Measurements from ENCODE around the gene PRRT1B.

The PRRT1B gene

DNA sequence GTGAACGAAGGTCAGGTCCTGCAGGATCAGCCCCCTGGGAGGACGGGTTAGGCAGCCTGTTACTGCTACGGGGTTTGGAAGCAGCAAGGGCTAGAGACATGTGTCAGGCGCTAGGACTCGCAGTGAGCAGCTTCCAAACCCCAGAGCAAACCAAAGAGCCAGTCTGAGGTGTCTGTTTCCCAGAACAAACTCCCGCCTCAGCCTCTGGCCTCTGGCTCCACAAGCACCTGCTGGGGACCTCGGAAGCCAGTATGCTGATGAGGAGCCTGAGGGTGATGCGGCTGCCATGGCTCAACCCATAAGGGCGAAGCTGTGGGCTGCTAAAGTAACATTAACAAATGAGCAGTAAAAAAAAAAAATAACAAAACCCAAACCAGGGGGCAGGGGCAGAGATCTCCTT lies 35.0 kb downstream of the PRRT1B start:
- DNase-seq: no peak

DNA sequence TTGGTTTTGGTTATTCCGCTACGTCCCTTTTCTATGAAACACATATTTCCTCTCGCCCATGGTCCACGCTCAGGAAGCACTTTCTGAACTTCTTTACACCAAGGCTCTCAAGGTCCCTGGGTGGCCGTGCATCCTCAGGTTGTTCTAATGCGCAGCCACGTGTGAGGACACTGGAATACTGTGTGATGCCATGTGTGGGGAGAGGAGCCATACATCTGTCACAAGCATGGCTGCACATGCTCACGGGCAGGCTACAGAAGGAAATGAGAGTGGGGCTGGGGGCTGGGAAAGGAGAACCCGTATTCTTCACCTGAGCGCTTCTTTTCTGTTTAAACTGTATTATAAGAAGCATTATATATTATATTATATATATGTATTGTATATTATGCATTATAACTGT lies 36.7 kb downstream of the PRRT1B start:
- DNase-seq: no peak

DNA sequence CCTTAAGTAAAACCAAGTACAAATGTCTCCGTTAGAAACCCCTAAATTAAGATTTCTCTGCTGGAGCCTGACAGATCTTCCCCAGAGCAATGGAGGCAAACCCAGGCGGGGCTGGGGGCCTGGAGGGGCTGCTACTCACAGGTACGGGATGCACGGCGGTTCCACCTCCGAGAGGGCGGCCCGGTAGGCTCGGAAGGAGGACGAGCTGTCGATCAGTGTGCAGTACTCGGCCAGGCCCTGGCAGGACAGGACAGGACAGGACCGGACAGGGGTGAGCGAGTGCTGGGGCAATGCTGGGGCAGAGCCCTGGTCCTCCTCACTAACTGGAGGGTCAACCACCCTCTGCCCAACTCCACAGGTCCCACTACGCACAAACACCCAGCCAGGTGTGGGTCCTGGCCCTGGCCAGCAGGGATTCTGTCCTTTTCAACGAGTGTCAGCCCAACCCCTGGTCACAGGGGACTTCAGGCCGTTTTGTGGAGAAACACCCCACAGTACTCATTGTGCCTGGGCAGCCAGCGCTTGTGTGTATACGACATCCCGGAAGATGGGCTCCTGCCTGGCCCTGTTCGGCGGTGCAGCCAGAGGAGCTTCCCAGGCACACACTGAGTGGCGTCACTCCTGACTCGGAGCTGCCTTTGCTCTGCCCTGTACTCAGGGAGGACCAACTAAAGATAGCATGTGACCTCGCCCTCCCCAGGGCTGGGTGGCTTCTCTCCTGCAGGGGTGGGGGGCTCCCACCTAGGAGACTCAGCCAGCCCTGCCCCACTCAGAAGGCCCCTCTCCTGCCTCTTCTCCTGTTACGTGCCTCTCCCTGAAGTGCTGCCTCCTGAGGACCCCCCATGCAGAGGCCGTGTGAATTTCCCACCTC lies 37.4 kb downstream of the PRRT1B start:
- no peak for DNase-seq

DNA sequence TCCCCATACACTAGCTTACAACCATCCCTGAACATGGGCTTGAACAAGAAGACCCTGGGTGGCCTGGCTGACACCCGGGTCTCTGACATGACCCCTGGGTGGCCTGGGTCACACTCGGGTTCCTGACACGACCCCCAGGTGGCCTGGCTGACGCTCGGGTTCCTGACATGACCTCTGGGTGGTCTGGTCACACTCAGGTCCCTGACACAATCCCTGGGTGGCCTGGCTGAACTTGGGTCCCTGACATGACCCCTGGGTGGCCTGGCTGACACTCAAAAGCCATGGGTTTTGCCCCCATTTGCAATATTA lies 38.0 kb downstream of the PRRT1B start:
- DNase-seq: no peak

DNA sequence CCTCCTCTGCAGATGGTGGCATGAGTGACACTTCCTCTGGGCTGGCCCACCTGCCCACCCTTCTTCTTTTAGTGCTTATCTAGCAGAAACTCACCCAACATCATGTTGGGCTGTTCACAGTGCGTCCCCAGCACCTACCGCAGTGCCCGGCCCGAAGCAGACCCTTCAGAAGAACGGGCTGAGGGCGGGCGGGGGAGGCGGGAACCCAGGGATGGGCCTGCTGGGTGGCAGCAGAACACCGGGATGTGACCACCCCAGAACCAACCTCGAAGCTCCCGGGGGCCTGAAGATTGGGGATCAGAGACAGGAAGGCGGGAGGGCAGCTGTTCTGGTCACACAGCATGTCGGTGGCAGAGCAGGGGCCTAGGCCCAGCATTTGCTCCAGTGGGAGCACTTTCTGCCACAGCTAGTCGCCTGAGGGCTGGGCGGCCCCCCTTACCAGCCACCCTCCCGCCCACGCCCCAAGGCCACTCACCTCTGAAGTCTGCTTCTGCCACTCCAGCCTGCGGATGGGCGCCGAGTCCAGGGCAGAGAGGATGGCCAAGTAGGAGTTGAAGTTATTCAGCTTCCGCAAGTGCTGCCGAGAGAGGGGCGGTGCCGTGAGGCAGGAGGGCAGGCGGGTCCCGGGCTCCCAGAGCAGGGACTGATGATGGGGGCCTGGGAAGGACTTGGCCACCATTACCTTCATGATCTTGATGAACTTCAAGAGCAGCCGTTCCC lies 38.7 kb downstream of the PRRT1B start:
- DNase-seq: no peak

DNA sequence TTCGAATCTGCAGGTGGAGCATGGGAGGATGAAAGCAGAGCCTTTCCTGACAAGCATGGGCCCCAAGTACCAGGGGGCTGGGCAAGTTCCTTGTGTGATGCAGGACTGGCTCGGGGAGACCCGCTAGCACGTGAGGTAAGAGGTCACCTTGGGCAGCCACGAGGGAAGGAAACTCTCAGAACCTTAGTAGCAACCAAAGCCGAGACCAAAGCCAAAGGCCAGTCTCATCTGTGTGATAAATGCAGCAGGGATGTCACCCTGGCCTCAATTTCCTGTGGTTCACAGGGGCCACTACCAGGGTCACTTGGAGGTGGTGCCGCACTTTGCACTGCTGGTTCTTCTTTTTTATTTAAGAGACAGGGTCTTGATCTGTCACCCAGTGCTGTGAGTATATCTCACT lies 39.5 kb downstream of the PRRT1B start:
- DNase-seq: peak in 1 of 5 experiments; percentile 21

DNA sequence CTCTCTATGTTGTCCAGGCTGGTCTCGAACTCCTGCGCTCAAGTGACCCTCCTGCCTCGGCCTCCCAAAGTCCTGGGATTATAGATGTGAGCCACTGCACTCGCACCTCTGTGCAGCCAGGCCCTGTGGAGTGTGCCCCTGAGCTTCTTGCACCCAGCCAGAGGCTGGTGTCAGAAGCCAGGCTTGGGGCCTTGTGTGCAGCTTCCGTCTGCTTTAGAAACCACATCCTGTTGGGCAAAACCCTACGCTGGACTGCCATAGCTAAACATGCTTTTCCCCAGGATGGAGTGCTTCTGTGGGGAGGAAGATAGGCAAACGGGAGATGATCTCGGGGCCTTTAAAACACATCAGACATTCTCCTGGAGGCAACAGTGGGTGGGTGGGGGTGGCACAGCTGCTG lies 40.1 kb downstream of the PRRT1B start:
- DNase-seq: peak in 2 of 5 experiments; percentile 56 to 91

DNA sequence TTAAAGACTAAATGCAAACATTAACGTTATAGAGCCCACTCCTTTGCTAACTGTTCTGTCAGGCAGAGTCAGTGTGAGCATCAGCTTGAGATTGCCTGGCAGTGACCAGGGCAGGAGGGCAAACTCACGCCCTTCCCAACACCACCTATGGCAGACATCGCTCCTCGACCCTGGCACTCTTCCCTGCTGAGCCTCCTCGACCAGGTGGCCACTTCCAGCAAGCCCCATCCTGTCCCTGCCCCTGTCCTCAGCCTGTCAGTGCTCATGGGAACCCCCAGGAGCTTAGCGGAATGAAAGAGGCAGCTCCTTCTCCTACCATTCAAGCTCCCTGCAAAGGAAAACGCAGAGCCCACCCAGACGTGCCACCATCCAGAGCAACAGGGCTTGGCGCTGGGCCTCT lies 42.0 kb downstream of the PRRT1B start:
- no peak for DNase-seq

DNA sequence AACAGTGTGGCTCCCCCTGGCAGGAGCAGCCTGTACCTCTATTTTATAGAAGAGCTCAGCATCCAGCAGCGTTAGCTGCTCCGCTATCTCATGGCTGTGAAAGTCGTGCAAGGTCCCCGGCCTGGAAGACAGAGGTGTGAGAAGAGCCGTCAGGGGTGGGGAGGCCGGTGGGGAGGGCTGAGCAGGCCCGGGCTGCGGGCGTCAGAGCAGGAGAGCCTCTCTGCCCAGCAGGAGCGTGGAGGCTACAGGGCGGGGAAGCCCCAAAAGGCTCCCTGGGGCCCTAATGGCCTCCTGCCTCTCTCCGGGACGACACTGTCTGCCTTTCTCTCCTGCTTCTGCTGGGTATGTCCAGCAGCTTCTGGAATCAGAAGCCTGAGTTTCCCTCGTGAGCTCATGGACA lies 42.6 kb downstream of the PRRT1B start:
- DNase-seq: no peak

DNA sequence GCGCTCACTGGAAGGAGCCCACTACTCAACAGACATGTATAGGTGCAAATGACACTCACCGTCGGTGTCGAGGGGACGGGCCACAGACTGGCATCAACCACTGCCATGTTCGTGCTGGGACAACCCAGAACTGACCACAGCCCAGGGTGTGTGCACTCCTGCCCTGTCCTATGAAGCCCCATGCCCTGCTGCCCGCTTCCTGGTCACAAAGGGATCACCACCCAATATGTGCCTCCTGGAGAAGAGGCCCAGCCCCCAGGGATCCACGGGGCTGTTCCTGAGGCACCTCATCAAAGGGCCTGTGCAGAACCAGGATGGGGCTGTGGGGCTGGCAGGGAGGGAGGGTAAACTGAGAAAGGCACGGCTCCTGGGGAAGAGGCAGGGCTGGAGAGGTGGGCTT lies 43.1 kb downstream of the PRRT1B start:
- no peak for DNase-seq

DNA sequence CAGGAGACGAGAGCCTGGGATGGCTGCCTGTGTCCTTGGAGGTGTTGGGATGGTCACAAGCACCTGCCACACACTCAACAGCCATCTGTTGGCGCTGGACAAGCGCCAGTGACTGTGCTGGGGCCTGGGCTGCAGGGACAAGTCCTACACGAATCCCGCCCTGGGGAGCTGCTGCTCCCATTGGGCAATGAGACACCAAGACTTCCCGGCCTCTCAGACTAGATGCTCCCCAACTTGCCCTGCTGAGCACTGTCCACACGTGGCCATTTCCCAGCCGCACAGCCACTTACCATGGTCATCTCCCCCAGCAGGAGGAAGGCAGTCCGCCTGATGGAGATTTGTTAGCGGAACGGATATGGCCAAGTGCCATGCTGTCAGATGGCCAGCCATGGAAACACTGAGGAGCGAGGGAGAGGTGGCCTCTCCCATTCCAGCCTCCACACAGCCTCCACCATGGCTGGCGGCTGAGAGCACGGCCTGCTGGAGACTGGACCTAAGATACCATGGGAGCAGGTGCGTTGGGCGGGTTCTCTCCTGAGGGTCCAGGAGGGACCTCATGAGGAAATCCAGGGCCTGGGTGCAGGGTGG lies 43.9 kb downstream of the PRRT1B start:
- DNase-seq: no peak

DNA sequence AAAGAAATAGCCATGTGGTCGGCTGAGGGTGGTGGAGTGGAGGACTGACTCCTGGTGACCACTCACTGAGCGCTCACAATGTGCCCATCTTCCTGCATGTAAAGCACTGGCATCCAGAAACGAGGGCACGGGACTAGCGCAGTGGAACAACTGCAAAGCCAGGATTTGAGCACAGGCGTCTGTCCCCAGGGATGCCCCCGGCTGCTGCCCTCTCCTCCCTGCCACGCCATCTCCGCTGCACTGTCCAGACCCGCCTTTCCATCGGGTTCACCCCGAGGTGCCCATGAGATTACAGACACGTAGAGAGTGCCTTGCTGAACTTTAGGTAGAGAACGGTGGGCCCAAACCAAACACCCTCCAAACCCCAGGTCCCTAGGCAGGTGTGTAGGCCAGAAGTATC lies 44.7 kb downstream of the PRRT1B start:
- DNase-seq: no peak

DNA sequence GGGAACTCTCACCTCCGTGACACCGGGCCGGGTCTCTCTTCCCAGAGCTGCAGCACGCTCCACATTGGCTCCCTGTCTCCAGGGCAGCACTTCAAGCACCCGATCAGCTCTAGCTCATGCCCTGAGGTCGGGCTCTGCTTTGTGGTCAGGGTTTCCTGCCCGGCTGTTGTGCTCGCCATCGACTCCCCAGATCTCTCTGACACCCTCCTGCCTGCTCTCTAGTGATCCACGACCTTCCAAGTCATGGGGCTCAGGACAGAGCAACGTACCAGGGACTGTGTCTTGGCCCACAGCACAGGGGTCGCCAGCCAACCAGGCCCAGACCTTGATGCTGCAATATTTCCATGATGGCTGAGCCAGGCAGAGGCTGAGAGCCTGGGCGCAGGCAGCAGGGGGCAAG lies 45.1 kb downstream of the PRRT1B start:
- DNase-seq: peak in 2 of 5 experiments; percentile 19 to 81

DNA sequence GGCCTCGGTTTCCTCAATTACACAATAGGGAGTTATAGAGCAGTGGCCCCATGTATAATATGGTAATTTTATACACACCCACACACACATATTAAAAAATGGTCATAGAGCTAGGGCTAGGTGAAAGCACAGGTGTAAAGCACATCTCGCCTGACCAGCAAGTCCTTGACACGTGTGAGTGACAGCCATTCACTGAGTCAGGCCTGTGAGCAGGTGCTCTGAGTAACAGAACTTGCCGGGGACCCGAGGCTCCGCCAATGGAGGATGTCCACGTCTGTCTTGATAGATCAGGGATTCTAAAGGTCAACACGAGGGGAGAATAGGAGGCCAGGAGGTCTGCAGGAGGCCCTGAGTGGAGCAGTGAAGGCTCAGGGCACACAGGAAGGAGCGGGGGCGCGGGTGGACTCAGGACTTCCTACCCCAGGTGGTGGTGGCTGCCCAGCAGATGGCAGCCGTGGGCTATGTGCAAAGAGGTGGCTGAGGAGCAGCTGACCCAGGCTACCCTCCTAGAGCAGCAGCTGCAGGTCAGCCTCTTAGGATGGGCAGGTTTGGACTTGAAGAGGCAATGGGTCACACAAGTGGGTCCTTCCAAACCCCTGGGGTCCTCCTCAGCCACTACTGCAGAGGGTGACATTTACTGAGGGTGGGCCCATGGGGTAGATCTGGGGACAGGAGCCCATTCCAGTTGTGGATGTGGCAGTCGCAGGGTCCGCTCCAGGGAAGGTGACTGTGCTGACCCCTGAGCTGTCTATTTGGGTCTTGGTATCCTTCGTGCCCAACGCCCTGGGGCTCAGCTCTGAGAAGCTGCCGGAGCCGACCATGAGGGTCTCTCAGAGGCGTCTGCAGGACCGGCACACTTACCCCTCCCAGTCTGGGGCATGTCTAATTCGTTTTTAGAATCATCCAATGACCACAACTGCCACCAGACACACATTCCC lies 45.9 kb downstream of the PRRT1B start:
- peak; percentile 49 to 78 (median 68) for DNase-seq

DNA sequence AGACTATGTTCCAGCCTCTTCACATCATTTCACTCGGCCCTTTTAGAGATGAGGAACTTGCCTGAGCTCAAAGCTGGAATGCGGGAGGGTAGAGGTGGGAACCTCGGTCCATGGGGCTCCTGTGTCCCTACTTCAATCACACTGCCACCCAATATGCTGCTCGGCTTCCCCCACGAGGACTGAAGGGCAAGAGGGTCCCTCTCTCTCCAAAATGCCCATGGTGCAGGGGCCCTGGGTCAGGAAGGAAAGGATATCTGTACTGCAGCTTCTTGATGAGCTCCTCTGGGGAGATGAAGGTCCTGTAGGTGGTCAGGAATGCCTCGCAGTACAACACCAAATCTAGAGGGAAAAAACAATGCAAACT lies 46.5 kb downstream of the PRRT1B start:
- no peak for DNase-seq

DNA sequence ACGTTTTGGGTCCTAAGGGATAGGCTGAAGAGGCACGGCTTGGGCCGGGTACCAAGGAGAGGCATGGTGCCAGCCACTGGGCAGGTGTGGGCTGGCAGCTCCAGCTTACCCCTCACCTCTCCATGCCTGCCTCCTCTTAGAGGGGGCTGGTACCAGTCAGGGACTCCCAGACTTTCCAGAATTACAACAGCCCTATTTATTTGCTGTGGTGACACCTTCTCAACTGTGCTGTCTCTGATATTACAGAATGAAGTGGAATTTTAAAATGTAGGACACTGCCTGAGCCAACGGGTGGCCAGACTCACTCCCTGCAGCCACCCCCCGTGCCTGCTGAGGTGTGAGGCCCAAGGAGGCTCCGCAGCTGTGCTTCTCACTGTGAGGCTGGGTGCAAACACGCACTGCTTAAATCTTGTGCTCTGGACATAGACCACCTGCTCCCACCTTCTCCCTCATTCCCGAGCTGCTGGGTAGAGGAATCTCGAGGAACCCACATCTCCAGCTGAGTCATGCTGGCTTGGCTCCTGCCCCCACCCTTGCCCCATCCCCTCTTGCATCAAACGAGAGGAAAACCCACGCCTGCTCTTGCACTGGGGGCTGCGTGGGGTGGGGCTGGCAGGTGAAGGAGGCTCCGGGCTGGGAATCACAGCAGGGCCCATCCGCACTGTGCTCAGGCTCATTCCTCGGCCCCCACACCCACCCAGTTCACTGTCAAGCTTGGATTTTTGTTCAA lies 47.9 kb downstream of the PRRT1B start:
- no peak for DNase-seq

DNA sequence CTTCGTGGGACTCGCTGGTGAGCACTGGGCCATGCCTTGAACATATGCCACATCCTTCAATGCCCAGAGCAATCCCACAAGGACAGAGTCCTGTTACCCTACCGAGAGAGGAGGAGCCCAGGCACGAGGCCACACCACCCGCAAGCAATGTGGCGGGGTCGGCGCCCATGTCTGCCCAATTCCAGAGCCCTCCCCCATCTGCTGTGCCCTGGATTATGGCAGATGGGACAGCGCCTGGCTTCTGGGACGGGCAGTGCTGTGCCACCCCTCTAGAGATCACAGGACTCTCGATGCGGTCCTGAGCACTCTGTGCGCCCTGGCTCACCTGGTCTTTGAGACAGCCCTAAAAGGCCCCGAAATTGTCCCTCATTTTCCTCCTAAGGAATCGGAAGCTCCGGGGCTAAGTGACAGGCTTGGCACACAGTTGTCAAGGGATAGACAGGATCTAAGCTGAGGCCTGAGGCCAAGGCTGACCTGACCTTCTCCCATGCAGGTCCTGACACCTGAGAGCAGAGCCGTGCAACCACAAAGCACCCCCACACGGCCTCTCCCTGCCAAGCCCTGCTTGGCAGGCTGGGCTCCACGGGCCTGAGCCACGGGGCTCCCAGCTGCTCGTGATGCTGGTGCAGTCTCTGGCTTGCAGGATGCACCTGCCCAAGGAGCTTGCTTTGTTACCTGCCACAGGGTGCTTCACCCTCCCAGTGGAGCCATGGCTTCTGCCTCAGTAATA lies 48.8 kb downstream of the PRRT1B start:
- DNase-seq: no peak

DNA sequence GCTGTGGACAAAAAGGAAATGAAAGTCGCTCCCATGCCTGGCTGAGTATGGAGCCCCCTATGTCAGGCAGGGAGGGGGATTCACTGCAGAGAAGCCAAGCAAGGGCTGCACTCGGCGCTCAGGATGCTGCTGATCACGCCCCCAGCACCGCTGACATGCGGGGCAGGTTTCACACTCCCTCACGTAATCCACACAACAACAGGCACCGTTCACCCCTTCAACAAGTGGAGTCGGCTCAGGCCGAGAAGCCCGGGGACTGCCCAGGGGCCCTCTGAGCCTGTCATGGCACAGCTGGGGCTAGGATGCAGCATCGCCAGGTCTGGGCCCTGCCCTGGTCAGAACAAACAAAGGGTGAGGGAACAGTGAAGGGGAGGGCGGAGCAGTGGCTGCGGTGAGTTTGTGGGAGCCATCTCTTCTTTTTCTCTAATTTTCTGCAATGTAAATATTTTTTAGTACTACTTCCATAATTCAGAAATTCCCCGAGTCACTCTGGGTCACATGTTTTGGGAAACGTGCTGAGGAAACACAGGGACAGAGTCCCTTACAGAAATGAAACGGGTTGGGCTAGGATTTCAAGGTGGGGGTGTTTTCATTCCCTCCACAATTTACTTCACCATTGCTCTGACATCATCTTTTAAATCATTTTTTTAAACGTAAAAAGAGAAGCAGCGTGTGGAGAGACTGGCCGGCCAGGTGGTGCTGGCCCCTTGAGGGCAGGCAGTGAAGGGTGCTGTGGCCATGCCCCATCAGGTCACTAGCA lies 49.8 kb downstream of the PRRT1B start:
- DNase-seq: no peak

DNA sequence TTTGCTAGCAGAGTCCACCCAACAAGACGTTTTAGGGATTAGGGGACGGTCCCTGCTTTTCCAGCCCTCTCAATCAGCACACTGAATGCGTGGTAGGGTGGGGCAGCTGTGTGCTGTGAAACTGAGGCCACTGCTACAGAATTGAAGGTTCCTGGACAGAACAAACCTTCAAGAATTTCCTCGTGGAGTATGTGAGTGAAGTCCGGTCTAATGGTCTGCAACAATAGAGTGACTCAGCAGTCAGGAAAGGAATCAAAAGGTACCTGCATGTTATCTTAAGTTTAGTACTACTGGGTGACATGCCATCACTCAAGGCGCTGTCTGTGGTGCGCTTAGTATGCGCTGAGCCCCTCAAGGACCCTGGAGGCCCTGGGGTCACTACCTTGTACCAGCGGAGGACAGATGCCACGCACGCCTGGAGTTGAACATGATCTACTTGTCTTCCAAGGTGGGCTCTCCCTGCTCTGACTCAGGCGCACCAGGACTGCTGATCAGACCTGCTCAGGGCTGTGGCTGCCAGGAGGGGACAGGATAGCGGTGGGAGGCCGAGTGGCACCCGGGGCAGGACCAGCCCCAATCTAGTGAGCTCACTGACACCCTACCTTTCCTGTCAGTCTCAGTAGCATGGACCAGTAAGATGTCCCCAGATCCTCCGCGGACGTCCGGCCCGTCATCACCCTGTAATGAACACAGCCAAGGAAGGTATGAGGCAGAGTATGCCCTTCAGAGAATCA lies 50.5 kb downstream of the PRRT1B start:
- no peak for DNase-seq

DNA sequence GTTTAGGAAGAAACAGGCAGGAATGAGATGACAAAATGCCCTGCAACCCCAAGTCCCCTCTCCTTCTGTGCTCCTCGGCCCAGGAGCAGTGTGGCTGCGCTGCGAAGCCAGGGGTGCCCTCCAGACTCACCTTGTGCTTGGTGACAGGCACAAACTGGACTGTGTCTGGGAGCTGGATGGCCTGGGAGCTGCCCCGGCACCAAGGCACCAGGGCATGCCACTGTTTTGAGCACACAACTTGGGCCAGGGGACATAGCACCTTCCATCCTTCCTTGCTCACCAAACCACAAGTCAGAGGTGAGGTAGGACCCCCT lies 51.1 kb downstream of the PRRT1B start:
- no peak for DNase-seq
